Sigmoid colon (tissue), 4 donors: ENCODE data around the gene MYRIP.
"Not testable (repeated sequence)": the region's sequence is repeated elsewhere in the genome, so short reads cannot be mapped to it uniquely, and the experiment has no call there.

Experiments used
- EP300 ChIP-seq, 4 donors: sonication (generic); formaldehyde crosslinking; IDR thresholded peaks; one replicate each; pipeline ENCODE4 v1.6.1; 2017; ENCODE audit warnings: antibody characterized with exemption in 4 of 4
- POLR2AphosphoS5 ChIP-seq, 4 donors: sonication (generic); formaldehyde crosslinking; IDR thresholded peaks; one replicate each; pipeline ENCODE4 v1.6.1; 2017; ENCODE audit warnings: antibody characterized with exemption in 4 of 4
- TF ChIP-seq, protein P1 (sequence below), 4 experiments: fragments of 450-650 bp in 3 of 4; fragments of 200-600 bp in 1 of 4; IDR thresholded peaks; one replicate each; pipeline ENCODE4 v1.5.1; 2016 to 2019; ENCODE audit warnings: antibody characterized with exemption in 4 of 4, mild to moderate bottlenecking in 3 of 4, moderate library complexity in 2 of 4

DNA sequence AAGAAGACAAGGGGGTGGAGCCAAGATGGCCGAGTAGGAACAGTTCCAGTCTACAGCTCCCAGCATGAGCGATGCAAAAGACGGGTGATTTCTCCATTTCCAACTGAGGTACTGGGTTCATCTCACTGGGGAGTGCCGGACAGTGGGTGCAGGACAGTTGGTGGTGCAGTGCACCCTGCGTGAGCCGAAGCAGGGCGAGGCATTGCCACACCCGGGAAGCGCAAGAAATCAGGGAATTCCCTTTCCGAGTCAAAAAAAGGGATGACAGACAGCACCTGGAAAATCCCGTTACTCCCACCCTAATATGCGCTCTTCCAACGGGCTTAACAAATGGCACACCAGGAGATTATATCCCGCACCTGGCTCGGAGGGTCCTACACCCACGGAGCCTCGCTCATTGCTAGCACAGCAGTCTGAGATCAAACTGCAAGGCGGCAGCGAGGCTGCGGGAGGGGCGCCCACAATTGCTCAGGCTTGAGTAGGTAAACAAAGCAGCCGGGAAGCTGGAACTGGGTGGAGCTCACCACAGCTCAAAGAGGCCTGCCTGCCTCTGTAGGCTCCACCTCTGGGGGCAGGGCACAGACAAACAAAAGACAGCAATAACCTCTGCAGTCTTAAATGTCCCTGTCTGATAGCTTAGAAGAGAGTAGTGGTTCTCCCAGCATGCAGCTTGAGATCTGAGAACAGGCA lies 324.6 kb downstream of the MYRIP start:
- TF ChIP-seq, protein P1, sequence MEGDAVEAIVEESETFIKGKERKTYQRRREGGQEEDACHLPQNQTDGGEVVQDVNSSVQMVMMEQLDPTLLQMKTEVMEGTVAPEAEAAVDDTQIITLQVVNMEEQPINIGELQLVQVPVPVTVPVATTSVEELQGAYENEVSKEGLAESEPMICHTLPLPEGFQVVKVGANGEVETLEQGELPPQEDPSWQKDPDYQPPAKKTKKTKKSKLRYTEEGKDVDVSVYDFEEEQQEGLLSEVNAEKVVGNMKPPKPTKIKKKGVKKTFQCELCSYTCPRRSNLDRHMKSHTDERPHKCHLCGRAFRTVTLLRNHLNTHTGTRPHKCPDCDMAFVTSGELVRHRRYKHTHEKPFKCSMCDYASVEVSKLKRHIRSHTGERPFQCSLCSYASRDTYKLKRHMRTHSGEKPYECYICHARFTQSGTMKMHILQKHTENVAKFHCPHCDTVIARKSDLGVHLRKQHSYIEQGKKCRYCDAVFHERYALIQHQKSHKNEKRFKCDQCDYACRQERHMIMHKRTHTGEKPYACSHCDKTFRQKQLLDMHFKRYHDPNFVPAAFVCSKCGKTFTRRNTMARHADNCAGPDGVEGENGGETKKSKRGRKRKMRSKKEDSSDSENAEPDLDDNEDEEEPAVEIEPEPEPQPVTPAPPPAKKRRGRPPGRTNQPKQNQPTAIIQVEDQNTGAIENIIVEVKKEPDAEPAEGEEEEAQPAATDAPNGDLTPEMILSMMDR (IDR thresholded peaks at IDR 0.05): not testable (repeated sequence)
- not testable (repeated sequence) for TF ChIP-seq POLR2AphosphoS5, EP300 (IDR thresholded peaks at IDR 0.05)
